Thymus (tissue), 11 donors: ENCODE data around the gene HDAC4. TPM values are rescaled to one million over a fixed set of nuclear protein-coding genes. Genes with fewer than 3 reads are reported as not detected.

Source experiments
- DNase-seq, 9 donors: peaks; one replicate each; pipeline ENCODE4 v3.0.0-alpha.2; 2013; ENCODE audit warnings: low spot score in 9 of 9, low read depth in 6 of 9, missing footprints in 1 of 9
- H3K27ac ChIP-seq, 2 donors: one replicate each; pipeline ENCODE4 v1.5.1; 2013; ENCODE audit warnings: control low read depth in 1 of 2, low read depth in 1 of 2, low read length in 1 of 2, mild to moderate bottlenecking in 1 of 2, moderate library complexity in 1 of 2
- H3K27me3 ChIP-seq, 2 donors: one replicate each; pipeline ENCODE4 v1.5.1; 2013; ENCODE audit warnings: low read length in 1 of 2; ENCODE audit not compliant: control insufficient read depth in 2 of 2, insufficient read depth in 1 of 2
- H3K36me3 ChIP-seq, 2 donors: one replicate each; pipeline ENCODE4 v1.5.1; 2013; ENCODE audit warnings: low read length in 1 of 2, mild to moderate bottlenecking in 1 of 2, moderate library complexity in 1 of 2; ENCODE audit not compliant: control insufficient read depth in 2 of 2, insufficient read depth in 2 of 2
- H3K4me1 ChIP-seq, 2 donors: one replicate each; pipeline ENCODE4 v1.5.1; 2013; ENCODE audit warnings: low read length in 2 of 2; ENCODE audit not compliant: control insufficient read depth in 2 of 2, insufficient read depth in 2 of 2
- H3K4me3 ChIP-seq, 2 donors: one replicate each; pipeline ENCODE4 v1.5.1; 2013; ENCODE audit warnings: low read length in 2 of 2, control low read depth in 1 of 2, mild to moderate bottlenecking in 1 of 2
- H3K9me3 ChIP-seq, 2 donors: one replicate each; pipeline ENCODE4 v1.5.1; 2013; ENCODE audit warnings: low read length in 1 of 2, mild to moderate bottlenecking in 1 of 2; ENCODE audit not compliant: control insufficient read depth in 2 of 2, insufficient read depth in 1 of 2
- WGBS: extraction: QIAGEN DNeasy Blood & Tissue Kit; methylation state at CpG from one replicate; pipeline ENCODE4 v1.1.7; 2013; 5-methylcytosine and 5-hydroxymethylcytosine counted together
- polyA plus RNA-seq: library from polyadenylated mRNA; stranded (reverse); fragments of 200-250 nt; gene quantifications from one replicate; pipeline ENCODE4 v1.2.3, GENCODE V29; 2013
- total RNA-seq: library from RNA; stranded (reverse); fragments of 120-200 nt; gene quantifications from one replicate; pipeline ENCODE4 v1.2.4, GENCODE V29; 2013
- donor health status: healthy.

The HDAC4 gene
- total and polyA plus RNA-seq, 2 donors: 7.8 to 17.9 TPM

GRCh38 chr2:239441261-239442078 is 40.6 kb upstream of the HDAC4 start:
- peak in 8 of 9 donors; percentile 40 to 85 (median 62) for DNase-seq
- Histone ChIP-seq H3K4me3 (peak overlapping the region; percentile 25 to 41), H3K27ac (no peak overlapping the region), H3K4me1 (peaks cover 30 to 37% of the 10 kb centered on the region in 2 donors), H3K27me3 (peaks cover 0 to 18% of the 10 kb centered on the region in 2 donors), H3K9me3 (no peaks in the 10 kb centered on the region), H3K36me3 (no peaks in the 10 kb centered on the region)
- WGBS: 13% methylated on average over 19 of the region's 19 CpGs

GRCh38 chr2:239440511-239440959 is 39.7 kb upstream of the HDAC4 start:
- H3K4me1 ChIP-seq: peaks cover 30 to 37% of the 10 kb centered on the region in 2 donors

GRCh38 chr2:239439754-239440315 is 39.0 kb upstream of the HDAC4 start:
- no peak overlapping the region for H3K4me3 ChIP-seq
- no peak overlapping the region for H3K27ac ChIP-seq
- WGBS: 91% methylated on average over 11 of the region's 11 CpGs
- peaks cover 0 to 18% of the 10 kb centered on the region in 2 donors for H3K27me3 ChIP-seq
- peaks cover 30 to 37% of the 10 kb centered on the region in 2 donors for H3K4me1 ChIP-seq
- H3K9me3 ChIP-seq: no peaks in the 10 kb centered on the region
- H3K36me3 ChIP-seq: no peaks in the 10 kb centered on the region
- DNase-seq: no peak

More at GRCh38 chr2:239440511-239440959, 39.7 kb upstream of the HDAC4 start:
- peak overlapping the region; percentile 25 to 41 for H3K4me3 ChIP-seq
- peaks cover 0 to 18% of the 10 kb centered on the region in 2 donors for H3K27me3 ChIP-seq
- DNase-seq: peak in 6 of 9 donors; percentile 19 to 63 (median 28)
- no peaks in the 10 kb centered on the region for H3K36me3 ChIP-seq
- WGBS: 48% methylated on average over 18 of the region's 18 CpGs
- no peaks in the 10 kb centered on the region for H3K9me3 ChIP-seq
- peak overlapping the region in 1 of 2 donors; percentile 8 for H3K27ac ChIP-seq

GRCh38 chr2:239438995-239439753 is 38.4 kb upstream of the HDAC4 start:
- Histone ChIP-seq H3K4me1 (peaks cover 30 to 37% of the 10 kb centered on the region in 2 donors), H3K27me3 (peaks cover 0 to 18% of the 10 kb centered on the region in 2 donors), H3K27ac (no peak overlapping the region), H3K36me3 (no peaks in the 10 kb centered on the region), H3K9me3 (peaks cover under 1 to 5% of the 10 kb centered on the region in 2 donors), H3K4me3 (no peak overlapping the region)
- DNase-seq: peak in 1 of 9 donors; percentile 18
- 92% methylated on average over 21 of the region's 21 CpGs for WGBS

- peaks cover 2 to 5% of the 10 kb centered on the region in 2 donors for H3K9me3 ChIP-seq
- DNase-seq: no peak
- no peaks in the 10 kb centered on the region for H3K36me3 ChIP-seq
- no peak overlapping the region for H3K4me3 ChIP-seq
- no peak overlapping the region for H3K27ac ChIP-seq
- H3K4me1 ChIP-seq: peaks cover 30 to 37% of the 10 kb centered on the region in 2 donors
- 95% methylated on average over 3 of the region's 3 CpGs for WGBS
- H3K27me3 ChIP-seq: peaks cover 0 to 18% of the 10 kb centered on the region in 2 donors
Measured at GRCh38 chr2:239438368-239438767, 37.5 kb upstream of the HDAC4 start.

- H3K4me3 ChIP-seq: no peak overlapping the region
- no peak overlapping the region for H3K27ac ChIP-seq
- WGBS: 96% methylated on average over 2 of the region's 2 CpGs
- no peaks in the 10 kb centered on the region for H3K36me3 ChIP-seq
- DNase-seq: no peak
- H3K4me1 ChIP-seq: peaks cover 21 to 29% of the 10 kb centered on the region in 2 donors
- peaks cover 0 to 18% of the 10 kb centered on the region in 2 donors for H3K27me3 ChIP-seq
- H3K9me3 ChIP-seq: peaks cover 2 to 5% of the 10 kb centered on the region in 2 donors
Measured at GRCh38 chr2:239436669-239437335, 36.0 kb upstream of the HDAC4 start.

- H3K4me3 ChIP-seq: no peak overlapping the region
- 98% methylated on average over 5 of the region's 5 CpGs for WGBS
- no peak for DNase-seq
- peaks cover 0 to 18% of the 10 kb centered on the region in 2 donors for H3K27me3 ChIP-seq
- peaks cover 14 to 22% of the 10 kb centered on the region in 2 donors for H3K4me1 ChIP-seq
- H3K9me3 ChIP-seq: peaks cover 2 to 5% of the 10 kb centered on the region in 2 donors
- H3K27ac ChIP-seq: no peak overlapping the region
- H3K36me3 ChIP-seq: no peaks in the 10 kb centered on the region
Measured at GRCh38 chr2:239436076-239436475, 35.3 kb upstream of the HDAC4 start.

- no peaks in the 10 kb centered on the region for H3K27me3 ChIP-seq
- peaks cover 2 to 5% of the 10 kb centered on the region in 2 donors for H3K9me3 ChIP-seq
- no peaks in the 10 kb centered on the region for H3K36me3 ChIP-seq
- no peak for DNase-seq
- H3K4me3 ChIP-seq: no peak overlapping the region
- no peak overlapping the region for H3K27ac ChIP-seq
- 96% methylated on average over 4 of the region's 4 CpGs for WGBS
- H3K4me1 ChIP-seq: peaks cover 3% of the 10 kb centered on the region in 2 donors
Measured at GRCh38 chr2:239433777-239434403, 33.1 kb upstream of the HDAC4 start.
